Hepatocyte (in vitro differentiated cells): ENCODE results near the gene RARRES2. TPM values are rescaled to one million over a fixed set of nuclear protein-coding genes. Genes with fewer than 3 reads are reported as not detected.

Experiments used
- DNase-seq: peaks from one replicate; pipeline ENCODE4 v3.0.0-alpha.2; 2016; ENCODE audit warnings: low spot score
- H2AFZ ChIP-seq: fragments of 200-600 bp; sonication (generic); 2 replicates; pipeline ENCODE4 v1.6.0; 2016; ENCODE audit warnings: antibody characterized with exemption, mild to moderate bottlenecking
- H3K27ac ChIP-seq: fragments of 200-600 bp; sonication (generic); 2 replicates; pipeline ENCODE4 v1.5.1; 2016; ENCODE audit warnings: mild to moderate bottlenecking
- H3K27me3 ChIP-seq: fragments of 200-600 bp; sonication (generic); 2 replicates; pipeline ENCODE4 v1.6.1; 2016
- H3K36me3 ChIP-seq: fragments of 200-600 bp; sonication (generic); replicated peaks from 2 replicates; pipeline ENCODE4 v1.5.1; 2016; ENCODE audit warnings: low read depth; ENCODE audit not compliant: insufficient read depth
- H3K4me1 ChIP-seq: fragments of 200-600 bp; sonication (generic); 2 replicates; pipeline ENCODE4 v1.5.1; 2016; ENCODE audit warnings: mild to moderate bottlenecking, moderate library complexity; ENCODE audit not compliant: insufficient read depth
- H3K4me2 ChIP-seq: fragments of 200-600 bp; sonication (generic); 2 replicates; pipeline ENCODE4 v1.6.0; 2016
- H3K4me3 ChIP-seq: fragments of 200-600 bp; sonication (generic); 2 replicates; pipeline ENCODE4 v1.5.1; 2016; ENCODE audit warnings: mild to moderate bottlenecking
- H3K79me2 ChIP-seq: fragments of 200-600 bp; sonication (generic); 2 replicates; pipeline ENCODE4 v1.6.0; 2017; ENCODE audit warnings: mild to moderate bottlenecking
- H3K9me2 ChIP-seq: fragments of 200-600 bp; sonication (generic); replicated peaks from 2 replicates; pipeline ENCODE4 v1.6.0; 2017; ENCODE audit warnings: mild to moderate bottlenecking; ENCODE audit not compliant: insufficient read depth
- H3K9me3 ChIP-seq: fragments of 200-600 bp; sonication (generic); 2 replicates; pipeline ENCODE4 v1.5.1; 2016; ENCODE audit warnings: low read depth, mild to moderate bottlenecking
- H4K20me1 ChIP-seq: fragments of 200-600 bp; sonication (generic); 2 replicates; pipeline ENCODE4 v1.6.0; 2016; ENCODE audit warnings: mild to moderate bottlenecking; ENCODE audit not compliant: insufficient read depth, poor library complexity, severe bottlenecking
- EZH2 ChIP-seq: fragments of 200-600 bp; sonication (generic); IDR thresholded peaks from 2 replicates; pipeline ENCODE4 v1.6.1; 2016; ENCODE audit warnings: antibody characterized with exemption, mild to moderate bottlenecking, borderline replicate concordance
- EZH2phosphoT487 ChIP-seq: fragments of 200-600 bp; sonication (generic); IDR thresholded peaks from one replicate; pipeline ENCODE4 v1.6.1; 2018; ENCODE audit warnings: antibody characterized with exemption, mild to moderate bottlenecking, low read depth, moderate library complexity; ENCODE audit not compliant: unreplicated experiment, severe bottlenecking
- WGBS: methylation state at CpG from one replicate; pipeline ENCODE4 v1.1.6; 2016; ENCODE audit warnings: low lambda C conversion rate; ENCODE audit errors: missing lambda C conversion rate; 5-methylcytosine and 5-hydroxymethylcytosine counted together
- polyA plus RNA-seq: library from polyadenylated mRNA; unstranded; fragments of >200 nt; fragmentation: Nextera tagmentation; extraction: Ambion mirVana; gene quantifications from 2 replicates; pipeline ENCODE4 v1.2.1, GENCODE V29; 2016
- total RNA-seq: library from RNA; depleted of rRNA; stranded (reverse); fragments of >200 nt; gene quantifications from 2 replicates; pipeline ENCODE4 v1.2.3, GENCODE V29; 2014
- TF ChIP-seq, protein P1 (sequence below): fragments of 200-600 bp; sonication (generic); IDR thresholded peaks from 2 replicates; pipeline ENCODE4 v1.5.1; 2016; ENCODE audit warnings: antibody characterized with exemption, mild to moderate bottlenecking; ENCODE audit not compliant: poor library complexity

Gene RARRES2
- total and polyA plus RNA-seq, 2 experiments from 2014 or later = 104 to 187 TPM

DNA sequence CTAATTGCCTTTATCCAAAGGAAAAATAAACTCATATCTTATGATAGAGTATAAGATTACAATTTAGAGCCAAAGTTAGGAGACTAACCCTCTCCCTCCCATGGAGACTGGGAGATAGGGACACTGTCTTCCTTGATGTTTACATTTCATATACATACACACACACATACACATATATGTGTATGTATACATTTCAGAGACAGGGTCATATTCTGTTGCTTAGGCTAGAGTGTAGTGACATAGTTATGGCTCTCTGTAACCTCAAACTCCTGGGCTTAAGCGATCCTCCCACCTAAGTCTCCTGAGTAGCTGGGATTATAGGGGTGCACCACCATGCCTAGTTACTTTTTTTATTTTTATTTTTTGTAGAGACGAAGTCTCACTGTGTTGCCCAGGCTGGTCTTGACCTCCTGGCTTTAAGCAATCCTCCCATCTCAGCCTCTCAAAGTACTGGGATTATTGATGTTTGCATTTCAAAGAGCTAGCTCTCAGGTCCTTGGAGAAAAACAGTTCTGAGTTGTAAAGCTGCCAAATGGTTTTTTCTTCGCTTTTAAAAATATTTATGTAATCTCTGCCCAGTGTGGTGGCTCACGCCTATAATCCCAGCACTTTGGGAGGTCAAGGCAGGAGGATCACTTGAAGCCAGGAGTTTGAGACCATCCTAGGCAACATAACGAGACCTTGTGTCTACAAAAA is 19.1 kb upstream of the RARRES2 start:
- no peaks in the 10 kb centered on the region for H3K36me3 ChIP-seq
- H3K4me3 ChIP-seq = no peak overlapping the region
- H3K27me3 ChIP-seq = no peaks in the 10 kb centered on the region
- no peak overlapping the region for H3K4me2 ChIP-seq
- no peaks in the 10 kb centered on the region for H3K9me2 ChIP-seq
- no peak overlapping the region for H2AFZ ChIP-seq
- no peaks in the 10 kb centered on the region for H3K9me3 ChIP-seq
- H4K20me1 ChIP-seq = no peaks in the 10 kb centered on the region
- no peak overlapping the region for H3K27ac ChIP-seq
- no peaks in the 10 kb centered on the region for H3K79me2 ChIP-seq
- DNase-seq = no peak
- 63% methylated on average over 5 of the region's 5 CpGs for WGBS
- no peaks in the 10 kb centered on the region for H3K4me1 ChIP-seq
- TF ChIP-seq, protein P1, sequence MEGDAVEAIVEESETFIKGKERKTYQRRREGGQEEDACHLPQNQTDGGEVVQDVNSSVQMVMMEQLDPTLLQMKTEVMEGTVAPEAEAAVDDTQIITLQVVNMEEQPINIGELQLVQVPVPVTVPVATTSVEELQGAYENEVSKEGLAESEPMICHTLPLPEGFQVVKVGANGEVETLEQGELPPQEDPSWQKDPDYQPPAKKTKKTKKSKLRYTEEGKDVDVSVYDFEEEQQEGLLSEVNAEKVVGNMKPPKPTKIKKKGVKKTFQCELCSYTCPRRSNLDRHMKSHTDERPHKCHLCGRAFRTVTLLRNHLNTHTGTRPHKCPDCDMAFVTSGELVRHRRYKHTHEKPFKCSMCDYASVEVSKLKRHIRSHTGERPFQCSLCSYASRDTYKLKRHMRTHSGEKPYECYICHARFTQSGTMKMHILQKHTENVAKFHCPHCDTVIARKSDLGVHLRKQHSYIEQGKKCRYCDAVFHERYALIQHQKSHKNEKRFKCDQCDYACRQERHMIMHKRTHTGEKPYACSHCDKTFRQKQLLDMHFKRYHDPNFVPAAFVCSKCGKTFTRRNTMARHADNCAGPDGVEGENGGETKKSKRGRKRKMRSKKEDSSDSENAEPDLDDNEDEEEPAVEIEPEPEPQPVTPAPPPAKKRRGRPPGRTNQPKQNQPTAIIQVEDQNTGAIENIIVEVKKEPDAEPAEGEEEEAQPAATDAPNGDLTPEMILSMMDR = no peak
- TF ChIP-seq EZH2 (no peak), EZH2phosphoT487 (no peak)

DNA sequence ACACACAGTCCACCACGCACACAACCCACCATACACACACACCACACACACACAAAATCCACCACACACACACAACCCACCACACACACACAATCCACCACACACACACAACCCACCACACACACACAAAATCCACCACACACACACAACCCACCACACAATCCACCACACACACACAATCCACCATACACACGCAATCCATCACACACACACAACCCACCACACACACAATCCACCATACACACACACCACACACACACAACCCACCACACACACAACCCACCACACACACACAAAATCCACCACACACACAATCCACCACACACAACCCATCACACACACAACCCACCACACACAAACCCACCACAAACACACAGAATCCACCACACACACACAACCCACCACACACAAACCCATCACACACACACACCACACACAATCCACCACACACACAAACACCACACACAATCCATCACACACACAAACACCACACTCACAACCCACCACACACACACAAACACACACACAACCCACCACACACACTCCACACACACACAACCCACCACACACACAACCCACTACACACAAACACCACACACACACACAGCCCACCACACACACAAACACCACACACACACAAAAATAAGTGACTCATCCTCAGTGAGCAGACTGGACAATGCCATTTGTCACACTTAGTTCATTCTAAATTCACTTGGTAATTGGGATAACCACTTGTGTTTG is 18.4 kb upstream of the RARRES2 start:
- Histone ChIP-seq H3K9me2 (no peaks in the 10 kb centered on the region), H3K36me3 (no peaks in the 10 kb centered on the region), H3K4me1 (no peaks in the 10 kb centered on the region), H3K27ac (no peak overlapping the region), H4K20me1 (no peaks in the 10 kb centered on the region), H3K79me2 (no peaks in the 10 kb centered on the region), H3K4me3 (no peak overlapping the region), H3K9me3 (no peaks in the 10 kb centered on the region), H3K4me2 (no peak overlapping the region), H3K27me3 (no peaks in the 10 kb centered on the region), H2AFZ (no peak overlapping the region)
- no peak for DNase-seq
- TF ChIP-seq, protein P1 = no peak
- TF ChIP-seq EZH2 (no peak), EZH2phosphoT487 (no peak)
- no CpG with 5 or more reads among the region's 2 CpGs for WGBS

DNA sequence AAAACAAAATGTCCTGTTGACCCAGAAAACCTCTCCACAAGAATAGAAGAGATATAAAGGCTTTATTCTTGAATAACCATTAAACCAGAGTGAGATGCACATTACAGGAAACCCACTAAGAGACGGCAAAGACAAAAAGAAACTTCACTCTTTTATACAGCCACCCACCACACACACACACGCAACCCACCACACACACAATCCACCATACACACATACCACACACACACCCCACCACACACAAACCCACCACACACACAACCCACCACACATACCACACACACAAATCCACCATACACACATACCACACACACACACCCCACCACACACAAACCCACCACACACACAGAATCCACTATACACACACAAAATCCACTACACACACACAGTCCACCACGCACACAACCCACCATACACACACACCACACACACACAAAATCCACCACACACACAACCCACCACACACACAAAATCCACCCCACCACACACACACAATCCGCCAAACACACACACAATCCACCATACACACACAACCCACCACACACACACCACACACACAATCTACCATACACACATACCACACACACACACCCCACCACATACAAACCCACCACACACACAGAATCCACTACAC is 17.7 kb upstream of the RARRES2 start:
- Histone ChIP-seq H2AFZ (no peak overlapping the region), H3K9me2 (no peaks in the 10 kb centered on the region), H4K20me1 (no peaks in the 10 kb centered on the region), H3K36me3 (no peaks in the 10 kb centered on the region), H3K9me3 (no peaks in the 10 kb centered on the region), H3K4me1 (no peaks in the 10 kb centered on the region), H3K4me2 (no peak overlapping the region), H3K27ac (no peak overlapping the region), H3K4me3 (no peak overlapping the region), H3K79me2 (no peaks in the 10 kb centered on the region), H3K27me3 (no peaks in the 10 kb centered on the region)
- no peak for DNase-seq
- TF ChIP-seq EZH2 = no peak
- TF ChIP-seq EZH2phosphoT487 = no peak
- TF ChIP-seq, protein P1 = no peak
- WGBS = 94% methylated on average over 4 of the region's 4 CpGs
